Liver (tissue), 9 donors: ENCODE data around the gene SMARCC2. TPM values are rescaled to one million over a fixed set of nuclear protein-coding genes. Genes with fewer than 3 reads are reported as not detected.
A peak's percentile ranks its signal among the peaks of the same experiment; 100 is the strongest.

Source experiments
- DNase-seq: peaks from one replicate; pipeline ENCODE4 v3.0.0-alpha.2; 2017; ENCODE audit warnings: low spot score
- H3K27ac ChIP-seq, 2 donors: one replicate each; pipeline ENCODE4 v1.7.0; 2013; ENCODE audit warnings: inconsistent platforms in 2 of 2, low read length in 2 of 2, control low read depth in 1 of 2, low read depth in 1 of 2, mild to moderate bottlenecking in 1 of 2
- H3K27me3 ChIP-seq, 4 donors: one replicate each; pipeline versions ENCODE4 v1.6.1 to v1.7.0; 2013; ENCODE audit warnings: low read length in 3 of 4, inconsistent platforms in 1 of 4, mild to moderate bottlenecking in 1 of 4, moderate library complexity in 1 of 4; ENCODE audit not compliant: control insufficient read depth in 4 of 4, insufficient read depth in 4 of 4
- H3K36me3 ChIP-seq, 4 donors: one replicate each; pipeline versions ENCODE4 v1.6.1 to v1.7.0; 2013; ENCODE audit warnings: low read length in 3 of 4, mild to moderate bottlenecking in 3 of 4, low read depth in 1 of 4, moderate library complexity in 1 of 4; ENCODE audit not compliant: control insufficient read depth in 4 of 4, insufficient read depth in 3 of 4
- H3K4me1 ChIP-seq, 4 donors: one replicate each; pipeline versions ENCODE4 v1.6.1 to v1.7.0; 2013; ENCODE audit warnings: low read length in 3 of 4, mild to moderate bottlenecking in 3 of 4, moderate library complexity in 1 of 4; ENCODE audit not compliant: control insufficient read depth in 4 of 4, insufficient read depth in 4 of 4
- H3K4me3 ChIP-seq, 3 donors: one replicate each; pipeline versions ENCODE4 v1.6.1 to v1.7.0; 2013; ENCODE audit warnings: low read length in 3 of 3, control low read depth in 1 of 3, low read depth in 1 of 3, mild to moderate bottlenecking in 1 of 3
- H3K9ac ChIP-seq, 2 donors: one replicate each; pipeline ENCODE4 v1.7.0; 2013; ENCODE audit warnings: low read length in 2 of 2, mild to moderate bottlenecking in 2 of 2, moderate library complexity in 2 of 2, control low read depth in 1 of 2, low read depth in 1 of 2
- H3K9me3 ChIP-seq, 4 donors: one replicate each; pipeline versions ENCODE4 v1.6.1 to v1.7.0; 2013; ENCODE audit warnings: low read length in 3 of 4; ENCODE audit not compliant: control insufficient read depth in 4 of 4
- EGR1 ChIP-seq, 2 donors: IDR thresholded peaks; 2 replicates each; pipeline ENCODE4 v1.6.1; 2016 to 2018; ENCODE audit warnings: antibody characterized with exemption in 2 of 2, low read depth in 2 of 2
- FOXA1 ChIP-seq: IDR thresholded peaks from 2 replicates; pipeline ENCODE4 v1.6.1; 2016; ENCODE audit warnings: antibody characterized with exemption
- FOXA2 ChIP-seq: IDR thresholded peaks from 2 replicates; pipeline ENCODE4 v1.6.1; 2016; ENCODE audit warnings: antibody characterized with exemption
- GABPA ChIP-seq, 2 donors: IDR thresholded peaks in 1 of 2; conservative IDR thresholded peaks in 1 of 2; 2 replicates each; pipeline ENCODE4 v1.6.1; 2016; ENCODE audit warnings: antibody characterized with exemption in 2 of 2, mild to moderate bottlenecking in 1 of 2, moderate library complexity in 1 of 2
- HNF4A ChIP-seq, 2 donors: conservative IDR thresholded peaks; 2 replicates each; pipeline ENCODE4 v1.6.1; 2016; ENCODE audit warnings: antibody characterized with exemption in 2 of 2, mild to moderate bottlenecking in 2 of 2
- HNF4G ChIP-seq: IDR thresholded peaks from 2 replicates; pipeline ENCODE4 v1.6.1; 2016; ENCODE audit warnings: antibody characterized with exemption
- JUND ChIP-seq, 2 donors: IDR thresholded peaks; 2 replicates each; pipeline ENCODE4 v1.6.1; 2016; ENCODE audit warnings: antibody characterized with exemption in 2 of 2
- NR2F2 ChIP-seq: IDR thresholded peaks from 2 replicates; pipeline ENCODE4 v1.6.1; 2016; ENCODE audit warnings: antibody characterized with exemption
- RAD21 ChIP-seq, 2 donors: IDR thresholded peaks; 2 replicates each; pipeline ENCODE4 v1.6.1; 2016; ENCODE audit warnings: antibody characterized with exemption in 2 of 2, mild to moderate bottlenecking in 2 of 2
- RXRA ChIP-seq, 2 donors: IDR thresholded peaks; 2 replicates each; pipeline ENCODE4 v1.6.1; 2017 to 2018; ENCODE audit warnings: antibody characterized with exemption in 2 of 2, mild to moderate bottlenecking in 1 of 2
- SP1 ChIP-seq: IDR thresholded peaks from 2 replicates; pipeline ENCODE4 v1.6.1; 2018; ENCODE audit warnings: antibody characterized with exemption, mild to moderate bottlenecking
- TAF1 ChIP-seq: conservative IDR thresholded peaks from 2 replicates; pipeline ENCODE4 v1.6.1; 2016; ENCODE audit warnings: antibody characterized with exemption, mild to moderate bottlenecking
- YY1 ChIP-seq: IDR thresholded peaks from 2 replicates; pipeline ENCODE4 v1.6.1; 2016; ENCODE audit warnings: antibody characterized with exemption, mild to moderate bottlenecking
- WGBS: extraction: QIAGEN DNeasy Blood & Tissue Kit; methylation state at CpG from one replicate; pipeline ENCODE4 v1.1.7; 2013; 5-methylcytosine and 5-hydroxymethylcytosine counted together
- polyA plus RNA-seq, 2 donors: library from polyadenylated mRNA; stranded (reverse) in 1 of 2; unstranded in 1 of 2; fragments of 200-250 nt in 1 of 2; fragments of >200 nt in 1 of 2; fragmentation: Nextera tagmentation in 1 of 2; extraction: Ambion mirVana in 1 of 2; gene quantifications; one replicate each; pipeline versions ENCODE4 v1.2.1 to v1.2.3, GENCODE V29; 2013 to 2015
- total RNA-seq, 2 donors: library from RNA; depleted of rRNA; stranded (reverse); fragments of >200 nt; gene quantifications; one replicate each; pipeline ENCODE4 v1.2.3, GENCODE V29; 2014
- TF ChIP-seq, protein P1 (sequence below): IDR thresholded peaks from 2 replicates; pipeline ENCODE4 v1.6.1; 2016; ENCODE audit warnings: antibody characterized with exemption, mild to moderate bottlenecking
- TF ChIP-seq, protein P2 (sequence below): fragments of 150-350 bp; IDR thresholded peaks from 2 replicates; pipeline ENCODE4 v1.5.1; 2017; ENCODE audit warnings: improper control_type of control experiment, low read depth, low read length; ENCODE audit not compliant: missing input control
- TF ChIP-seq, protein P3 (sequence below): IDR thresholded peaks from 2 replicates; pipeline ENCODE4 v1.6.1; 2016; ENCODE audit warnings: antibody characterized with exemption
- TF ChIP-seq, protein P4 (sequence below): IDR thresholded peaks from 2 replicates; pipeline ENCODE4 v1.6.1; 2016; ENCODE audit warnings: antibody characterized with exemption
- TF ChIP-seq, protein P5 (sequence below): IDR thresholded peaks from 2 replicates; pipeline ENCODE4 v1.6.1; 2016; ENCODE audit warnings: antibody characterized with exemption
- donor health status: healthy.
- donor health status: healthy.
- donor health status: healthy.
- donor health status: healthy.
- donor health status: healthy.

Gene SMARCC2
- total and polyA plus RNA-seq, 4 donors: 12.8 to 24.8 (median 22.5) TPM

DNA sequence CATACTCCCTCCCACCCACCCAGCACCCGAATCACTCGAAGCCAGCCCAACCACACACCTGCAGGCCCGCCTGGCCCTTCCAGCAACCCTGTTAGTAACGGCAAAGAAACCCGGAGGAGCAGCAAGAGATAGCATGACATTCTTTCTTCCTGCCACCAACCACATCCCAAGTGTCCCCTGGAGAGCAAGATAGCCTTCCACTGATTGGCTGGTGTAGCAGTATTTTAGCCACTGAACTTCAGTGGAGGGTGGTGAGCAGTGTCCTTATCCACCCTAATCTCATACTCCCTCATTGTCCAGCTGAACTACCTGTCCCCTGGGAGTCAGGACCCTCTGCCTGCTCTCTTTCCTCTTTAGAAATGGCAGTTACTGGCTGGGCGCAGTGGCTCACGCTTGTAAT, 39.8 kb upstream of the SMARCC2 start:
- H3K27ac ChIP-seq: no peak overlapping the region
- H3K4me3 ChIP-seq: no peak overlapping the region
- peaks cover 1 to 45% (median 35%) of the 10 kb centered on the region in 4 donors for H3K4me1 ChIP-seq
- TF ChIP-seq, protein P1, sequence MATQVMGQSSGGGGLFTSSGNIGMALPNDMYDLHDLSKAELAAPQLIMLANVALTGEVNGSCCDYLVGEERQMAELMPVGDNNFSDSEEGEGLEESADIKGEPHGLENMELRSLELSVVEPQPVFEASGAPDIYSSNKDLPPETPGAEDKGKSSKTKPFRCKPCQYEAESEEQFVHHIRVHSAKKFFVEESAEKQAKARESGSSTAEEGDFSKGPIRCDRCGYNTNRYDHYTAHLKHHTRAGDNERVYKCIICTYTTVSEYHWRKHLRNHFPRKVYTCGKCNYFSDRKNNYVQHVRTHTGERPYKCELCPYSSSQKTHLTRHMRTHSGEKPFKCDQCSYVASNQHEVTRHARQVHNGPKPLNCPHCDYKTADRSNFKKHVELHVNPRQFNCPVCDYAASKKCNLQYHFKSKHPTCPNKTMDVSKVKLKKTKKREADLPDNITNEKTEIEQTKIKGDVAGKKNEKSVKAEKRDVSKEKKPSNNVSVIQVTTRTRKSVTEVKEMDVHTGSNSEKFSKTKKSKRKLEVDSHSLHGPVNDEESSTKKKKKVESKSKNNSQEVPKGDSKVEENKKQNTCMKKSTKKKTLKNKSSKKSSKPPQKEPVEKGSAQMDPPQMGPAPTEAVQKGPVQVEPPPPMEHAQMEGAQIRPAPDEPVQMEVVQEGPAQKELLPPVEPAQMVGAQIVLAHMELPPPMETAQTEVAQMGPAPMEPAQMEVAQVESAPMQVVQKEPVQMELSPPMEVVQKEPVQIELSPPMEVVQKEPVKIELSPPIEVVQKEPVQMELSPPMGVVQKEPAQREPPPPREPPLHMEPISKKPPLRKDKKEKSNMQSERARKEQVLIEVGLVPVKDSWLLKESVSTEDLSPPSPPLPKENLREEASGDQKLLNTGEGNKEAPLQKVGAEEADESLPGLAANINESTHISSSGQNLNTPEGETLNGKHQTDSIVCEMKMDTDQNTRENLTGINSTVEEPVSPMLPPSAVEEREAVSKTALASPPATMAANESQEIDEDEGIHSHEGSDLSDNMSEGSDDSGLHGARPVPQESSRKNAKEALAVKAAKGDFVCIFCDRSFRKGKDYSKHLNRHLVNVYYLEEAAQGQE: no peak
- TF ChIP-seq HNF4A (conservative IDR thresholded peaks at IDR 0.05): no peak
- no peak for TF ChIP-seq HNF4G
- TF ChIP-seq, protein P2, sequence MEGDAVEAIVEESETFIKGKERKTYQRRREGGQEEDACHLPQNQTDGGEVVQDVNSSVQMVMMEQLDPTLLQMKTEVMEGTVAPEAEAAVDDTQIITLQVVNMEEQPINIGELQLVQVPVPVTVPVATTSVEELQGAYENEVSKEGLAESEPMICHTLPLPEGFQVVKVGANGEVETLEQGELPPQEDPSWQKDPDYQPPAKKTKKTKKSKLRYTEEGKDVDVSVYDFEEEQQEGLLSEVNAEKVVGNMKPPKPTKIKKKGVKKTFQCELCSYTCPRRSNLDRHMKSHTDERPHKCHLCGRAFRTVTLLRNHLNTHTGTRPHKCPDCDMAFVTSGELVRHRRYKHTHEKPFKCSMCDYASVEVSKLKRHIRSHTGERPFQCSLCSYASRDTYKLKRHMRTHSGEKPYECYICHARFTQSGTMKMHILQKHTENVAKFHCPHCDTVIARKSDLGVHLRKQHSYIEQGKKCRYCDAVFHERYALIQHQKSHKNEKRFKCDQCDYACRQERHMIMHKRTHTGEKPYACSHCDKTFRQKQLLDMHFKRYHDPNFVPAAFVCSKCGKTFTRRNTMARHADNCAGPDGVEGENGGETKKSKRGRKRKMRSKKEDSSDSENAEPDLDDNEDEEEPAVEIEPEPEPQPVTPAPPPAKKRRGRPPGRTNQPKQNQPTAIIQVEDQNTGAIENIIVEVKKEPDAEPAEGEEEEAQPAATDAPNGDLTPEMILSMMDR: no peak
- TF ChIP-seq GABPA (IDR thresholded peaks at IDR 0.05 in 1 of 2, conservative IDR thresholded peaks at IDR 0.05 in 1 of 2): no peak
- TF ChIP-seq, protein P3, sequence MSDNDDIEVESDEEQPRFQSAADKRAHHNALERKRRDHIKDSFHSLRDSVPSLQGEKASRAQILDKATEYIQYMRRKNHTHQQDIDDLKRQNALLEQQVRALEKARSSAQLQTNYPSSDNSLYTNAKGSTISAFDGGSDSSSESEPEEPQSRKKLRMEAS: no peak
- TF ChIP-seq RAD21 (IDR thresholded peaks at IDR 0.05): no peak
- no peak for TF ChIP-seq SP1
- TF ChIP-seq, protein P4, sequence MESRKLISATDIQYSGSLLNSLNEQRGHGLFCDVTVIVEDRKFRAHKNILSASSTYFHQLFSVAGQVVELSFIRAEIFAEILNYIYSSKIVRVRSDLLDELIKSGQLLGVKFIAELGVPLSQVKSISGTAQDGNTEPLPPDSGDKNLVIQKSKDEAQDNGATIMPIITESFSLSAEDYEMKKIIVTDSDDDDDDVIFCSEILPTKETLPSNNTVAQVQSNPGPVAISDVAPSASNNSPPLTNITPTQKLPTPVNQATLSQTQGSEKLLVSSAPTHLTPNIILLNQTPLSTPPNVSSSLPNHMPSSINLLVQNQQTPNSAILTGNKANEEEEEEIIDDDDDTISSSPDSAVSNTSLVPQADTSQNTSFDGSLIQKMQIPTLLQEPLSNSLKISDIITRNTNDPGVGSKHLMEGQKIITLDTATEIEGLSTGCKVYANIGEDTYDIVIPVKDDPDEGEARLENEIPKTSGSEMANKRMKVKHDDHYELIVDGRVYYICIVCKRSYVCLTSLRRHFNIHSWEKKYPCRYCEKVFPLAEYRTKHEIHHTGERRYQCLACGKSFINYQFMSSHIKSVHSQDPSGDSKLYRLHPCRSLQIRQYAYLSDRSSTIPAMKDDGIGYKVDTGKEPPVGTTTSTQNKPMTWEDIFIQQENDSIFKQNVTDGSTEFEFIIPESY: no peak
- no peak for TF ChIP-seq JUND (IDR thresholded peaks at IDR 0.05)
- TF ChIP-seq, protein P5, sequence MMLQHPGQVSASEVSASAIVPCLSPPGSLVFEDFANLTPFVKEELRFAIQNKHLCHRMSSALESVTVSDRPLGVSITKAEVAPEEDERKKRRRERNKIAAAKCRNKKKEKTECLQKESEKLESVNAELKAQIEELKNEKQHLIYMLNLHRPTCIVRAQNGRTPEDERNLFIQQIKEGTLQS: no peak
- no peak for TF ChIP-seq FOXA2
- TF ChIP-seq TAF1: no peak
- no peak for TF ChIP-seq YY1
- no peak for TF ChIP-seq FOXA1
- no peak for TF ChIP-seq EGR1 (IDR thresholded peaks at IDR 0.05; ENCODE audit: low read depth in 2 of 2)
- H3K9me3 ChIP-seq: no peaks in the 10 kb centered on the region
- no peaks in the 10 kb centered on the region for H3K27me3 ChIP-seq
- H3K9ac ChIP-seq: no peak overlapping the region
- 93% methylated on average over 7 of the region's 7 CpGs for WGBS
- no peak for DNase-seq
- peaks cover 0 to 2% (median 0%) of the 10 kb centered on the region in 4 donors for H3K36me3 ChIP-seq

DNA sequence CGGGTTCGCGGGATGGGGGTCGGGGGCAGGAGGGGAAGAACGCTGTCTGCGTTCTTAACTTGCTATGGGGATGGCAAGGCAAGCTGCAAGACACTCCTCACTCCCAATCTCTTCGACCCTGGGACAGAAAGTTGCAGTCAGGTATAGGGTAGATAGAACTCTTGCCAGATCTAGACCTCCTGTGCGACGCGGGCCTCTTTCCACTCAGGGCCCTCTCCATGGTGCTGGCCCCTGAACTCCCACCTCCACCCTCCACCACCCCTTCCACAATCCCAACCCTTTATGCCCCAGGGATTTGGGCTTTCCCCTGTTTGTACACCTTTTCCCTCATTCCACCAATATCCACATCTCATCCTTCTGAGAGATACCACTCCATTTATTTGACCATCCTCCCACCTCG, 35.7 kb upstream of the SMARCC2 start:
- H3K27ac ChIP-seq: peak overlapping the region in 1 of 2 donors; percentile 51
- H3K36me3 ChIP-seq: peaks cover 0 to 2% (median 0%) of the 10 kb centered on the region in 4 donors
- 78% methylated on average over 11 of the region's 11 CpGs for WGBS
- no peaks in the 10 kb centered on the region for H3K27me3 ChIP-seq
- H3K4me1 ChIP-seq: peaks cover 4 to 46% (median 35%) of the 10 kb centered on the region in 4 donors
- H3K9ac ChIP-seq: no peak overlapping the region
- H3K4me3 ChIP-seq: peak overlapping the region in 2 of 3 donors; percentile 69 to 90
- no peak for DNase-seq
- H3K9me3 ChIP-seq: no peaks in the 10 kb centered on the region
- no peak for TF ChIP-seq HNF4A (conservative IDR thresholded peaks at IDR 0.05)
- TF ChIP-seq, protein P4: no peak
- no peak for TF ChIP-seq TAF1
- no peak for TF ChIP-seq FOXA1
- TF ChIP-seq HNF4G: no peak
- no peak for TF ChIP-seq SP1
- TF ChIP-seq EGR1 (IDR thresholded peaks at IDR 0.05; ENCODE audit: low read depth in 2 of 2): no peak
- TF ChIP-seq RAD21 (IDR thresholded peaks at IDR 0.05): no peak
- no peak for TF ChIP-seq RXRA (IDR thresholded peaks at IDR 0.05)
- no peak for TF ChIP-seq JUND (IDR thresholded peaks at IDR 0.05)
- TF ChIP-seq, protein P3: no peak
- TF ChIP-seq GABPA (IDR thresholded peaks at IDR 0.05 in 1 of 2, conservative IDR thresholded peaks at IDR 0.05 in 1 of 2): no peak
- TF ChIP-seq NR2F2: no peak
- no peak for TF ChIP-seq FOXA2
